A673 (cell line): Measurements from ENCODE around the gene LMOD2.

Source experiments
- CTCF ChIP-seq: fragments of 300-800, 200-600 bp; sonication (generic); conservative IDR thresholded peaks from 2 replicates; pipeline ENCODE4 v1.5.1; 2017; ENCODE audit warnings: low read depth, mild to moderate bottlenecking, antibody characterized with exemption, low read length, moderate library complexity, mixed read lengths
- EZH2 ChIP-seq: fragments of 200-600 bp; sonication (generic); IDR thresholded peaks from 2 replicates; pipeline ENCODE4 v1.6.1; 2017; ENCODE audit warnings: borderline replicate concordance, low read depth, mild to moderate bottlenecking, mixed read lengths, antibody characterized with exemption, low read length; ENCODE audit not compliant: poor library complexity, severe bottlenecking

- TF ChIP-seq CTCF = no peak
- no peak for TF ChIP-seq EZH2
These were observed 11.9 kb upstream of the LMOD2 start for GRCh38 chr7:123643495-123644441.
